Natural killer cell (primary cell): ENCODE measurements around the gene TUBD1. TPM values are rescaled to one million over a fixed set of nuclear protein-coding genes. Genes with fewer than 3 reads are reported as not detected.

Source experiments
- ATAC-seq, 3 donors: fragments of 150-1000 bp in 2 of 3; fragments of 200-7000 bp in 1 of 3; cut with Tn5 transposase; 1 replicate in 1 of 3; 2 replicates in 2 of 3; pipeline ENCODE4 v1.10.0; 2021; ENCODE audit warnings: mild to moderate bottlenecking in 2 of 3, moderate library complexity in 2 of 3
- DNase-seq, 2 donors: peaks; one replicate each; pipeline versions ENCODE4 v3.0.0 to v3.0.0-alpha.2; 2013 to 2021; ENCODE audit warnings: mixed read lengths in 1 of 2
- H3K27ac ChIP-seq: one replicate; pipeline ENCODE4 v1.5.1; 2013; ENCODE audit warnings: mild to moderate bottlenecking, low read length
- H3K27me3 ChIP-seq: one replicate; pipeline ENCODE4 v1.6.1; 2013; ENCODE audit warnings: low read length; ENCODE audit not compliant: control insufficient read depth, insufficient read depth
- H3K36me3 ChIP-seq: one replicate; pipeline ENCODE4 v1.6.1; 2013; ENCODE audit warnings: low read length; ENCODE audit not compliant: control insufficient read depth, insufficient read depth
- H3K4me1 ChIP-seq: one replicate; pipeline ENCODE4 v1.6.1; 2013; ENCODE audit warnings: low read length; ENCODE audit not compliant: control insufficient read depth, insufficient read depth
- H3K4me3 ChIP-seq: one replicate; pipeline ENCODE4 v1.5.1; 2013; ENCODE audit warnings: low read length
- H3K9me3 ChIP-seq: one replicate; pipeline ENCODE4 v1.6.1; 2013; ENCODE audit warnings: low read length; ENCODE audit not compliant: control insufficient read depth, insufficient read depth
- H3K27ac Mint-ChIP-seq, 2 donors: one replicate each; pipeline ENCODE4 v1.8.0; 2022; ENCODE audit warnings: mild to moderate bottlenecking in 2 of 2, mixed read lengths in 2 of 2, moderate library complexity in 1 of 2
- H3K27me3 Mint-ChIP-seq, 2 donors: one replicate each; pipeline ENCODE4 v1.8.0; 2022; ENCODE audit warnings: low read depth in 2 of 2, mixed read lengths in 2 of 2
- H3K36me3 Mint-ChIP-seq: one replicate; pipeline ENCODE4 v1.8.0; 2022; ENCODE audit warnings: mixed read lengths
- H3K4me1 Mint-ChIP-seq, 2 donors: one replicate each; pipeline ENCODE4 v1.8.0; 2022; ENCODE audit warnings: mixed read lengths in 2 of 2
- H3K4me3 Mint-ChIP-seq: one replicate; pipeline ENCODE4 v1.8.0; 2022; ENCODE audit warnings: mild to moderate bottlenecking, moderate library complexity, mixed read lengths
- H3K9me3 Mint-ChIP-seq, 2 donors: one replicate each; pipeline ENCODE4 v1.8.0; 2022; ENCODE audit warnings: mixed read lengths in 2 of 2
- CTCF ChIP-seq: fragments of 200-600 bp; IDR thresholded peaks from one replicate; pipeline ENCODE4 v1.8.0; 2022; ENCODE audit warnings: antibody characterized with exemption
- WGBS: methylation state at CpG from one replicate; pipeline ENCODE4 v1.1.7; 2013; ENCODE audit warnings: missing lambda C conversion rate; ENCODE audit not compliant: insufficient coverage; 5-methylcytosine and 5-hydroxymethylcytosine counted together
- intact Hi-C: fragments of 100-400 bp; cut with micrococcal nuclease; formaldehyde crosslinking; loops from one replicate; pipeline ENCODE4 v1.14.2; 2022
- total RNA-seq, 4 donors: library from RNA; stranded (reverse); fragments of 120-200 nt in 1 of 4; gene quantifications; one replicate each; pipeline versions ENCODE4 v1.2.3 to v1.2.4, GENCODE V29; 2013 to 2022

Gene TUBD1
- total RNA-seq, 3 donors from 2014 or later (not counting 1 experiment from before 2014, with no cell fraction given), result 8.4 to 9.0 (median 8.4) TPM

GRCh38 chr17:59893676-59894100, 945 bp upstream of the TUBD1 start:
- no peaks in the 10 kb centered on the region for H3K36me3 ChIP-seq
- Mint-ChIP-seq H3K4me3 (peak overlapping the region; percentile 100), H3K9me3 (no peaks in the 10 kb centered on the region), H3K27me3 (no peaks in the 10 kb centered on the region), H3K27ac (peak overlapping the region; percentile 96 to 99), H3K36me3 (no peaks in the 10 kb centered on the region), H3K4me1 (peaks cover 40 to 46% of the 10 kb centered on the region in 2 donors)
- intact Hi-C loops, result loop anchor here (1.0 to 2.0 kb wide), 3 partner anchors 57 to 275 kb away; partner anchors contain the start of genes CLTC and RNFT1
- no peaks in the 10 kb centered on the region for H3K27me3 ChIP-seq
- TF ChIP-seq CTCF, result no peak
- peak overlapping the region; percentile 90 for H3K4me3 ChIP-seq
- H3K4me1 ChIP-seq, result peaks cover 24% of the 10 kb centered on the region
- DNase-seq (no peak), ATAC-seq (no peak)
- WGBS, result under 1% methylated on average over 9 of the region's 11 CpGs
- H3K9me3 ChIP-seq, result no peaks in the 10 kb centered on the region
- peak overlapping the region; percentile 94 for H3K27ac ChIP-seq

GRCh38 chr17:59892251-59892923, 356 bp downstream of the TUBD1 start:
- H3K4me1 ChIP-seq, result peaks cover 24% of the 10 kb centered on the region
- intact Hi-C loops, result loop anchor here (2.0 kb wide), 2 partner anchors 56 to 274 kb away; partner anchors contain the start of gene CLTC
- Mint-ChIP-seq H3K27me3 (no peaks in the 10 kb centered on the region), H3K36me3 (no peaks in the 10 kb centered on the region), H3K9me3 (no peaks in the 10 kb centered on the region), H3K4me3 (peak overlapping the region; percentile 100), H3K27ac (peak overlapping the region; percentile 96 to 99), H3K4me1 (peaks cover 40 to 54% of the 10 kb centered on the region in 2 donors)
- H3K9me3 ChIP-seq, result no peaks in the 10 kb centered on the region
- peak overlapping the region; percentile 90 for H3K4me3 ChIP-seq
- H3K27ac ChIP-seq, result peak overlapping the region; percentile 94
- peaks cover 4% of the 10 kb centered on the region for H3K36me3 ChIP-seq
- no peak for TF ChIP-seq CTCF
- peak in 2 of 3 donors; percentile 37 to 45 for ATAC-seq
- no peaks in the 10 kb centered on the region for H3K27me3 ChIP-seq
- DNase-seq, result no peak
- WGBS, result 11% methylated on average over 22 of the region's 25 CpGs

- H3K27me3 Mint-ChIP-seq, result no peaks in the 10 kb centered on the region
- intact Hi-C loops, result no loop called here
- peak overlapping the region; percentile 29 for H3K4me3 Mint-ChIP-seq
- TF ChIP-seq CTCF, result no peak
- peaks cover 6% of the 10 kb centered on the region for H3K36me3 ChIP-seq
- no peaks in the 10 kb centered on the region for H3K9me3 ChIP-seq
- no peaks in the 10 kb centered on the region for H3K36me3 Mint-ChIP-seq
- no peaks in the 10 kb centered on the region for H3K9me3 Mint-ChIP-seq
- no peak for DNase-seq
- ATAC-seq, result no peak
- no CpG with 5 or more reads among the region's 2 CpGs for WGBS
- peaks cover 24% of the 10 kb centered on the region for H3K4me1 ChIP-seq
- H3K27me3 ChIP-seq, result no peaks in the 10 kb centered on the region
- H3K4me3 ChIP-seq, result no peak overlapping the region
- H3K4me1 Mint-ChIP-seq, result peaks cover 40 to 48% of the 10 kb centered on the region in 2 donors
- H3K27ac ChIP-seq, result no peak overlapping the region
- peak overlapping the region in 1 of 2 donors; percentile 44 for H3K27ac Mint-ChIP-seq
These were observed 2.0 kb downstream of the TUBD1 start for GRCh38 chr17:59890720-59891119.
